ENCODE measurements around the gene NPC1. TPM values are rescaled to one million over a fixed set of nuclear protein-coding genes. Genes with fewer than 3 reads are reported as not detected.

Gene NPC1
- total and polyA plus RNA-seq, 2 of the 8 experiments (the other 6 are each of a cell fraction or from before 2014, with no cell fraction given): 34.1 to 39.5 TPM

GRCh38 chr18:23512641-23513040, 73.7 kb downstream of the NPC1 start:
- peaks cover 0 to 12% (median 4%) of the 10 kb centered on the region in 4 experiments; a peak in 4 of 8 replicates for H3K36me3 ChIP-seq (ENCODE audit: control insufficient read depth in 2 of 4, insufficient read depth in 4 of 4, low read length in 3 of 4)
- no peak overlapping the region for H3K4me3 ChIP-seq (ENCODE audit: extremely low read depth in 1 of 4, insufficient read depth in 2 of 4, low read depth in 3 of 4, low read length in 4 of 4)
- ChIA-PET CTCF (ENCODE audit: partially characterized antibody) (interaction anchor here (0.8 kb wide), 1 partner anchor 299 kb away, joined by 3 read pairs; no protein-coding TSS in a partner anchor), POLR2A (ENCODE audit: partially characterized antibody) (no interaction called here)
- H2BK120ac ChIP-seq (replicated peaks; ENCODE audit: low read depth, low read length): no peak overlapping the region
- H4K8ac ChIP-seq (ENCODE audit: extremely low read depth, insufficient read depth, low read length): no peak overlapping the region
- FAIRE-seq (no peak), DNase-seq (ENCODE audit: low read depth in 1 of 2, low spot score in 2 of 2) (no peak)
- H3K23me2 ChIP-seq (ENCODE audit: low read depth, low read length): no peaks in the 10 kb centered on the region
- H3K27ac ChIP-seq (ENCODE audit: low read depth, low read length): no peak overlapping the region
- no peak overlapping the region for H2BK20ac ChIP-seq (ENCODE audit: low read length)
- no peak overlapping the region for H3K4me2 ChIP-seq (ENCODE audit: insufficient read depth in 1 of 2, low read depth in 2 of 2, low read length in 2 of 2)
- no peak overlapping the region for H3K4ac ChIP-seq (replicated peaks; ENCODE audit: insufficient read length, low read depth, low read length)
- no peak overlapping the region for H4K91ac ChIP-seq (replicated peaks; ENCODE audit: insufficient read length, low read length)
- no peaks in the 10 kb centered on the region for H3K27me3 ChIP-seq (replicated peaks in 1 of 4; ENCODE audit: control insufficient read depth in 3 of 4, extremely low read depth in 1 of 4, insufficient read depth in 3 of 4, low read length in 3 of 4)
- no peak overlapping the region for H3K9ac ChIP-seq (replicated peaks in 1 of 4; ENCODE audit: extremely low read depth in 1 of 4, low read depth in 3 of 4, low read length in 3 of 4)
- no peak overlapping the region for H3K14ac ChIP-seq (ENCODE audit: insufficient read length)
- no peaks in the 10 kb centered on the region for H3K4me1 ChIP-seq (replicated peaks in 1 of 4; ENCODE audit: control insufficient read depth in 3 of 4, insufficient read depth in 4 of 4, low read length in 3 of 4)
- WGBS, 2 experiments (ENCODE audit: extremely low coverage in 1 of 2, insufficient coverage in 1 of 2, insufficient read length in 1 of 2, insufficient replicate concordance in 2 of 2, low coverage in 1 of 2, low lambda C conversion rate in 2 of 2, missing lambda C conversion rate in 1 of 2): 90% methylated on average over 1 of the region's 1 CpG; no CpG with 5 or more reads in 1 of the 2 experiments
- no peak overlapping the region for H3K56ac ChIP-seq (replicated peaks; ENCODE audit: insufficient read length, low read depth, low read length)
- H2AK5ac ChIP-seq (ENCODE audit: low read depth, low read length): no peak overlapping the region
- no peaks in the 10 kb centered on the region for H3K9me3 ChIP-seq (ENCODE audit: insufficient read depth in 2 of 2, low read depth in 1 of 2, low read length in 1 of 2)
- no peaks in the 10 kb centered on the region for H3K79me2 ChIP-seq (ENCODE audit: control insufficient read depth in 1 of 2, insufficient read depth in 2 of 2, low read length in 2 of 2)
- no peak overlapping the region for H3K18ac ChIP-seq (ENCODE audit: extremely low read depth, low read length)
- H3K79me1 ChIP-seq (ENCODE audit: low read depth, low read length): no peaks in the 10 kb centered on the region
- H4K20me1 ChIP-seq (replicated peaks in 1 of 2; ENCODE audit: control insufficient read depth in 1 of 2, insufficient read depth in 2 of 2, low read length in 2 of 2): peaks cover 2 to 3% of the 10 kb centered on the region in 2 experiments
- no peak overlapping the region for H4K5ac ChIP-seq (ENCODE audit: insufficient read length, low read depth, low read length)
- H3K23ac ChIP-seq (ENCODE audit: insufficient read length): no peak overlapping the region
- no peak overlapping the region for H2BK12ac ChIP-seq (ENCODE audit: low read depth, low read length)
- TF ChIP-seq RBBP5 (IDR thresholded peaks at IDR 0.05; ENCODE audit: borderline replicate concordance, low read depth, low read length) (no peak), BCL11A (IDR thresholded peaks at IDR 0.05; ENCODE audit: low read depth in 2 of 2, low read length in 2 of 2) (no peak), NRF1 (IDR thresholded peaks at IDR 0.05; ENCODE audit: low read depth, low read length) (no peak), ATF3 (IDR thresholded peaks at IDR 0.05; ENCODE audit: insufficient read depth, low read depth, low read length) (no peak), TEAD4 (IDR thresholded peaks at IDR 0.05; ENCODE audit: low read depth, low read length) (no peak), MAFK (IDR thresholded peaks at IDR 0.05; ENCODE audit: low read depth, low read length) (no peak), KDM4A (IDR thresholded peaks at IDR 0.05; ENCODE audit: low read depth, low read length, severe bottlenecking) (no peak), POLR2AphosphoS5 (IDR thresholded peaks at IDR 0.05; ENCODE audit: low read depth, low read length) (no peak), ASH2L (IDR thresholded peaks at IDR 0.05; ENCODE audit: low read length) (no peak), RXRA (IDR thresholded peaks at IDR 0.05; ENCODE audit: insufficient read depth, low read depth, low read length) (no peak), SP2 (IDR thresholded peaks at IDR 0.05; ENCODE audit: low read length) (no peak)
- no peak overlapping the region for H2BK5ac ChIP-seq (ENCODE audit: low read depth, low read length)
- H2BK15ac ChIP-seq (ENCODE audit: low read length): no peak overlapping the region
- no peak overlapping the region for H2AFZ ChIP-seq (ENCODE audit: low read length)

Measured in H1 (cell line).